Stimulated activated CD4-positive, alpha-beta T cell treated with anti-CD3 and anti-CD28 coated beads, TNF-alpha, amount 100 ng/mL, for 4 hours (primary cell): ENCODE results near the gene GNA14.
"Not testable (repeated sequence)": the region's sequence is repeated elsewhere in the genome, so short reads cannot be mapped to it uniquely, and the experiment has no call there.

Experiments used
- DNase-seq, 3 experiments: peaks; one replicate each; pipeline ENCODE4 v3.0.0-alpha.2; 2020; ENCODE audit warnings: low read depth in 3 of 3

The GNA14 gene

DNA sequence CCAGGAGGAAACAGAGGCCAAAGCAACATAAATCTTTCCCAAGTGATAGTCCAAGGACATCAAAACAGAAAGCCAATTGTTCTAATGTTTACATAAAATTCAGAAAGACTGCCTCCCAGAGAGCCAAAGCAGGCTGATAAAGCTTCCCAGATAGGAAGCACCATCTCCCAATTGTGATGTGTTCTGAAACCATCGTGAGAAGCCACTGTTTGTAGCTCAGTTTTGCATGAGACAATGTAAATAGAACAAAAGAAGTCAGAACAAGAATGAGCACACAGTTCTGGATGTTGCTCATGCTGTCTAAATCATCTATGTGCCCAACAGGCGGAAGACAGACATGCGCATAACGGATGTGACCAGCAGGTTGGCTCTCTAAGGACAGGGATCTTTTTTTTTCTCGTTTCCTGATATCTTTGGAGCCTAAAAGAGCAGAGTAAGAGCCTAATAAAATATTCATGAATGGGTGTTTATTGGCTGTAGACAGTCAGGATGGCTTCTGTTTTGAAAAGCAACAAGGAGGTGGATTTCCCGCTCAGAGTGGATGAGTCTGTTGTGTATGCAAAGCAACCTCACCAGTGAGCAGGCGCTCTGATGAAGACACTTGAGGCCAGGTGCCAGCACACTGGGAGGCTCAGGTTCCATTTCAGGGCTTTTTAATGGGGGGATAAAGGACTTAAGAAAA is 113.6 kb downstream of the GNA14 start:
- no peak for DNase-seq

DNA sequence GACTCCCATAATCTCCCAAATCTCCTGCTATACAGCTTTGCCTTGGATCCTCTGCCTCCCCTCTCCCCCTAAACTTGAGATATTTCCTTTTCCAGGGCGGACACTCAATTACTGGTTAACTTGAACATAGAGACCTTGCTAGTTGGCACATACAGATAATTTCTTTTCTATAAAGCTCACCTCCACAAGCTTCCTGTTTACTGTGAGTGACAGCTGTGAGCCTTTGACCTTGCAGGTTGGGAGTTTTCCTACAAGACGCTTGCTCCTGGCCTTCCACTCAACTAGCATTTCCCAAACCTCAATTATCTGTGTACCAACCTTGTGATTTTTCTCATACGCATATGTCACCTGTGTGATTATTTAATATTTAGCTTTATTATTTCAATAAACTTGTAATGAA is 114.5 kb downstream of the GNA14 start:
- DNase-seq = no peak

DNA sequence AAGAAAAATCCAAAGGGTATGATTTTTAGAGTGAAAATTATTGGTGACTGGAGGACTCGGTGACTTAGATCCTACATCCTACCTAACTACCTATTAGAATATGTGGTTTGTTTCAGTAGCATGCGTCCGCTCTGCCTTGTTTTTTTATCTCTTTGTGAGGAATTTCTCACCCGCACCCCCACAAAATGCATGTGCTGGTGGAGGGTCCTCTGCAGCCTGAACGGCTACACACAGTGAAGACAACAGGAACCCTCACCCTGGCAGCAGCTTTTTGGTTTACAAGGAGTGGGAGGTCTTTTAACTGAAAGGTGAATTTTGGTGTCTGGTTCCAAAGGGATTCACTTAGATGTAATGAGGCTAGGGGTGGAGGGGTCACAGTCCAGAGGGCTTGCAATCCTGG is 115.5 kb downstream of the GNA14 start:
- DNase-seq = no peak

DNA sequence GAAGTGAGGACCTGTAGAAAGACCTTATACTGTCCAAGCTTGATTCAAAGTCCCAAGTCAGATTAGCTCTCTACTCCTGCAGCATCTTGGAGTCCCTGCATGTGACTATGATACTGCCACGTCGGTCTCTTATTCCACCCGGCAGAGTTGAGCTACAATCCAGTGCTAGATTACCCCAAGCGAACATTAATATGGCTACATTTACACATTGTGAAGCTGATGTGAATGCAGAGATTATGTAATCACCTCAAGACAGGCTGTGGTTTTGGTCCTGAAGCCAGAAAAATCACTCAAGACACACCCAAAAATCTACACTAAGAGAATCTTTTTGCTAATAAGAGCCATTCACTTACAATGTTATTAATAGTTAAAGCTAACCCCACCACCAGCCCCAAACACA is 116.7 kb downstream of the GNA14 start:
- no peak for DNase-seq

DNA sequence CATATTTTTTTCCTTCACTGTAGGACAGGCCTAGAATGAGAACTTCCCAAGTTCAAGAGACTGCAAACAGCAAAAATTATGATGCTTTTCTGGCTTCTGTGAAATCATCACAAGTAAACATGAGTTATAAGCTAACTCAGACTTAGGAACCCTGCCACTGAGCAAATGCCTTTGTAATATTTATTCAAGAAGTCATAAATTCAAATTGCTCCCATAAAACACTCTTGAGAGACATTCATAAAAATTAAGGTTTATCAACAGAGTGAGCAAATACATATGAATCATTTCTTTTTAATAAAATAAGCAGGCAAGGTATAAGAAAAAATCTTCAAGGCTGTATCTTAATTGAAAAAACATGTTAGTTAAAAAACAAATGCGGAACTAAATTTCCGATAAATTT is 124.2 kb downstream of the GNA14 start:
- DNase-seq = no peak

GRCh38 chr9:77521091-77521490 is 127.0 kb downstream of the GNA14 start:
- no peak for DNase-seq

- DNase-seq = no peak
Measured at GRCh38 chr9:77518688-77519087, 129.4 kb downstream of the GNA14 start.

DNA sequence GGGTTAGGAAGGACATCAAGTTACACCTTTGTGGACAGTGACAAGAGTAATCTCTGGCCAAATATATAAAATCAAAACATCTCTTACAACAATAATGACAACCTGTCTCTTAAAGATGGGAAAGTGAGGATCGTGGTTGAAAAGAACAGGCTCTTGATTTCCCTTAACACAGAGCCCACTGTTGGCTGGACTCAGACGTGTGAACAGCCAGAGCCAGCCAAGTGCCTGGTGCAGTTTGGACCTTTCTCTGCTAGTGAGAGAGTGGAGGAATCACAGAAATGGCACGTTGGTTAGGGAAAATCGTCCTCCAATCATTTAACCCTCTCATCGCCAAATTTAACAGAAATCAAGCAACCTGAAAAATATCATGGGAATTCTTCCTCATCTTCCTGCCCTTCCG is 131.3 kb downstream of the GNA14 start:
- DNase-seq = no peak

GRCh38 chr9:77514886-77515711 is 133.0 kb downstream of the GNA14 start:
- DNase-seq = no peak

DNA sequence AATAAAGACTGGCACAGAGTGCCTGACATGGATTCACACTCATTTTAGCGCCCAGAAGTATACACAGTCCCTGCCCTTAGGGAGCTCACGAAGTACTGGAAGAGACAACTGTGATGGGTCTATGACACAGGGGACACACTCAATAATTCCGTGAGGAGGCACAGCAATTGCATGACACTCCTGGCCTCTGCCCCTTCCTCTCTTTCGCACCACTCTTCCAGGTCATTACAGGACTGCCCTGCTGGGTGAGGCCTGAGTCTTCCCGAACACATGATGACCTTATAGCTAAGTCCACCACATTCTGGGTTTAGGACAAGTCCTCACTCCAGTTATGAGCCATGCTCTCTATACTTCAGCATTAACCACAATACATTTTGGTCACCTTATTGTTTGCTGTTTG is 134.7 kb downstream of the GNA14 start:
- no peak for DNase-seq

- DNase-seq = no peak
Measured at GRCh38 chr9:77512876-77513275, 135.2 kb downstream of the GNA14 start.

DNA sequence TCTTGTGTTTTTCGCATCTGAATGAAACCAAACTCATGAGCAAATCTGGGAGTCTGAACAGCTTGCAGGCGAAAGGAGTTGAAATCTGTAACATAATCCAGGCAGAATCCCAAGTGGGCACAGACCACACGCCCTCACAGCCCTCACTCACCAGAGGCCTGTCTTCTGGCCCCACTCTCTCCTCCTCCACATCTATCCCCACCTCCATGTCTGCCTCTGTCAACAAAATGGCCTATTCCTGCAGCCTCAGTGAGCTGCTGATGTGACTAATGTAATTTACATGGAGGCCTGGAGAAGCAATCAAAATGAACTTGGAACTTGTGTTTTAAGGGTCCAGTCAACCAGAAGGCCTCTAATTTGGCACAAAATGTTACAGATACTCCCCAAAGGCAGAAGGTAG is 136.6 kb downstream of the GNA14 start:
- no peak for DNase-seq

DNA sequence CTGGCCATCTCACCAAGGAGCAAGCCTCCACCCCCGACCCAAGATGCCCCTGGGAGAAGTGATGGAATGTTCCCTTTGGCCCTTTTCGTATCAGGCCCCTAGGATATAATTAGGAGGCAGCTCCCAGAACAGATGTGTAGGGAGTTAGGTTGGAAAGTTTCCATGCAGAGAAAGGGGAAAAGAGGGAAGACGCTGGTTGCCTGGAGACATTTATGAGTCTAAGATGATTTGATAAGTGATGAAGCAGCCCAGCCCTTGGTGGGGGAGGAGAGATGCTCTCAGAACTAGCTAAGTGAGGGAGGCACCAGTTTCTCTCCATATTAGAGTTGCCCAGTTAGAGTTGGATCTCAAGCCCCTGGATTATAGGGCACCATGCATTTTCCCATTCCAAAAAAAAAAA is 137.5 kb downstream of the GNA14 start:
- no peak for DNase-seq

- DNase-seq = no peak
Measured at GRCh38 chr9:77508396-77508795, 139.7 kb downstream of the GNA14 start.

DNA sequence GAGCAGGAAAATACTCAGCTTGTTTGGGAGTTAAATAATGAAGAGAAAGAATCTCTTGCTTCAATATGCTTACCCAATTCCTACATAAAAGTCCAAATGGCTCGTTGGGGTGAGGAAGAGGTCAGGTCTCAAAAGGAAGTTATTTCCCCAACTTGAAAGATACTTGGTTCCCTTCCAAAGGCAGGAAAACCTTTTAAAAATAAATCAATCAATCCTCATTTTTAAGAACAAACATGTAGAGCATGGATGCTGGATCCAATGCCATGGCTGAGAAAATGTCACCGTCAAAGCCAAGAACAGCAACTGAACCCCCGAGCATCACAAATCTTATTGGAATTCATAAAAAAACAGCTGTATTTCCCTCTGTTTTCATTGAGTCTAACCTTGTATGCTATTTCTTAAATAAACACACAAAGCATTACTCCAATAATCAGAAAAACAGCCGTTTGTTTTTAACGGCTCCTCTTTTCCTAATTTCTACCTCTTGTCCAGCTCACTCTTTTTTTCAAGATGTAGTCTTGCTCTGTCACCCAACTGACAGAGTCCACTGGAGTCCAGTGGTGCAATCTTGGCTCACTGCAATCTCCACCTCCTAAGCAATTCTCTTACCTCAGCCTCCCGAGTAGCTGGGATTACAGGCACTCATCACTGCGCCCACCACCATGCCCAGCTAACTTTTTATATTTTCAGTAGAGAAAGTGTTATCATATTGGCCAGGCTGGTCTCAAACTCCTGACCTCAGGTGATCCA is 140.7 kb downstream of the GNA14 start:
- no peak for DNase-seq

DNA sequence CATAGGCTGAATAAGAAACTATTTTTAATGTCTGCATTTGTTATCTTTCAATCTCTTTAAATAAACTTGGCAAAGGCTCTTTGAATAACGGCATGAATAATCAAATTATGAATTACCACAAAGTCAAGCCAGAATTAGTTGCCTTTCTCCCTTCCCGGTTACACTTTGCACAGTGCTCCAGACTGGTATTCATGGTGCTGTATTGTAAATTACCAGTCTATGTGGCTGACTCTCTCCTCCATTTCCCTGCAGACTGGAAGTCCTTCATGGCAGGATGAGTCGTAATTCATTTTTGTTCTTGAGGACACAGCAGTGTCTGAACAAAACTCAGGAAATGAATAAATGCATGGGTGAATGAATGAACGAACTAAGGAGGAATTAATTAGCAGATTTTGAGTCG is 142.9 kb downstream of the GNA14 start:
- no peak for DNase-seq

DNA sequence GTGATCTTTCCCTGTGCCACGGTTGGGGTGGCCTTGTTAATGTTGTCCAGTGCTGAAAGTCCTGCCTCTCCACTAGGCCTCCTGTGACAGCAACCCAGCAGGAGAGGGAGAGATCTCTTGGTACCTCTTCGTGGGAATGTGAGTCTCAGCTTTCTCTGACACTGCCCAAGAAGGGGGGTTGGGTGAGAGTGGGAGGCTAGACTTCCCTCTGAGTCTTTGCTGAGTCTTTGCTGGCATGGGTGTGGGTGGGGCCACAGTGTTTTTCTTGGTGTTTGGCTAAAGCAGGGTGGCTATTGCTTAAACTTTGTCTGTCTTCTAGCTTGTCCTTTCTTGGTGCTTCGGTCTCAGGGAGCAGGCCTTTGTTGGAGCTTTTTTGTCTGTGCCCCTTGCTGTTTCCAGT is 145.6 kb downstream of the GNA14 start:
- DNase-seq = no peak

GRCh38 chr9:77498891-77499290 is 149.2 kb downstream of the GNA14 start:
- no peak for DNase-seq

- DNase-seq = no peak
Measured at GRCh38 chr9:77497322-77498198, 150.6 kb downstream of the GNA14 start.

GRCh38 chr9:77495834-77496671 is 152.1 kb downstream of the GNA14 start:
- no peak for DNase-seq

DNA sequence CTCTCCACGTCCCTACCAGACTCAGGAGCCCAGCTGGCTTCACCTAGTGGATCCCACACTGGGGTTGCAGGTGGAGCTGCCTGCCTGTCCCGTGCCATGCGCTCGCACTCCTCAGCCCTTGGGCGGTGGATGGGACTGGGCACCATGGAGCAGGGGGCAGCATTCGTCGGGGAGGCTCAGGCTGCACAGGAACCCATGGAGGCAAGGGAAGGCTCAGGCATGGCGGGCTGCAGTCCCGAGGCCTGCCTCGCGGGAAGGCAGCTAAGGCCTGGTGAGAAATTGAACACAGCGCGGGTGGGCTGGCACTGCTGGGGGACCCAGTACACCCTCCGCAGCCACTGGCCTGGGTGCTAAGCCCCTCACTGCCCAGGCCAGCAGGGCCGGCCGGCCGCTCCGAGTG is 157.8 kb downstream of the GNA14 start:
- not testable (repeated sequence) for DNase-seq
